AG10803 (cell line): ENCODE data around the gene DLG4.
"Not testable (repeated sequence)": the region's sequence is repeated elsewhere in the genome, so short reads cannot be mapped to it uniquely, and the experiment has no call there.

Experiments
- DNase-seq: peaks from one replicate; pipeline ENCODE4 v3.0.0; 2010; ENCODE audit warnings: low read depth
- H3K4me3 ChIP-seq: 2 replicates; pipeline ENCODE4 v1.5.1; 2011; ENCODE audit warnings: mild to moderate bottlenecking, low read length, control low read depth
- TF ChIP-seq, protein P1 (sequence below): conservative IDR thresholded peaks from 2 replicates; pipeline ENCODE4 v1.5.1; 2011; ENCODE audit warnings: mild to moderate bottlenecking, low read length, control low read depth, inconsistent platforms

Gene DLG4

DNA sequence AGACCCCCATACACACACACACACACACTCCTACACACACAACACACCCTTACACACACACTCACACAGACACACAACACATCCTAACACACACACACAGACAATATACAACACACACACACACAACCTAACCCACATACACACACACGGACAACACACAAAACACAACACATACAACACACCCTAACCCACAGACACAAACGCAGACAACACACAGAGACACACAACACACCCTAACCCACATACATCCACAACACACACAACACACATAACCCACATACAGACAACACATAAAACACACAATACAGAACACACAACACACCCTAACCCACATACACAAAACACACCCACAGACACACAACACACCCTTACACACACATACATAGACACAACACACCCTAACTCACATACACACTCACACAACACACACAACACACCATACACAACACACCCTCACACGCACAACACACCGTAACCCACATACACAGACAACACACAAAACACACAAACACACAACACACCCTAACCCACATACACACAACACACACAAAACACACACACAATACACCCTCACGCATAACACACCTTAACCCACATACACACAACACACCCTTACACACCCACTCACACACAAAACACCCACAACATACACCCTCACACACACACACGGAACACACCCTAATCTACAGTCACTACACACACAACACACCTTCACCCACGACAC, 44.9 kb downstream of the DLG4 start:
- TF ChIP-seq, protein P1, sequence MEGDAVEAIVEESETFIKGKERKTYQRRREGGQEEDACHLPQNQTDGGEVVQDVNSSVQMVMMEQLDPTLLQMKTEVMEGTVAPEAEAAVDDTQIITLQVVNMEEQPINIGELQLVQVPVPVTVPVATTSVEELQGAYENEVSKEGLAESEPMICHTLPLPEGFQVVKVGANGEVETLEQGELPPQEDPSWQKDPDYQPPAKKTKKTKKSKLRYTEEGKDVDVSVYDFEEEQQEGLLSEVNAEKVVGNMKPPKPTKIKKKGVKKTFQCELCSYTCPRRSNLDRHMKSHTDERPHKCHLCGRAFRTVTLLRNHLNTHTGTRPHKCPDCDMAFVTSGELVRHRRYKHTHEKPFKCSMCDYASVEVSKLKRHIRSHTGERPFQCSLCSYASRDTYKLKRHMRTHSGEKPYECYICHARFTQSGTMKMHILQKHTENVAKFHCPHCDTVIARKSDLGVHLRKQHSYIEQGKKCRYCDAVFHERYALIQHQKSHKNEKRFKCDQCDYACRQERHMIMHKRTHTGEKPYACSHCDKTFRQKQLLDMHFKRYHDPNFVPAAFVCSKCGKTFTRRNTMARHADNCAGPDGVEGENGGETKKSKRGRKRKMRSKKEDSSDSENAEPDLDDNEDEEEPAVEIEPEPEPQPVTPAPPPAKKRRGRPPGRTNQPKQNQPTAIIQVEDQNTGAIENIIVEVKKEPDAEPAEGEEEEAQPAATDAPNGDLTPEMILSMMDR, result no peak
- DNase-seq, result no peak
- no peak overlapping the region for H3K4me3 ChIP-seq

DNA sequence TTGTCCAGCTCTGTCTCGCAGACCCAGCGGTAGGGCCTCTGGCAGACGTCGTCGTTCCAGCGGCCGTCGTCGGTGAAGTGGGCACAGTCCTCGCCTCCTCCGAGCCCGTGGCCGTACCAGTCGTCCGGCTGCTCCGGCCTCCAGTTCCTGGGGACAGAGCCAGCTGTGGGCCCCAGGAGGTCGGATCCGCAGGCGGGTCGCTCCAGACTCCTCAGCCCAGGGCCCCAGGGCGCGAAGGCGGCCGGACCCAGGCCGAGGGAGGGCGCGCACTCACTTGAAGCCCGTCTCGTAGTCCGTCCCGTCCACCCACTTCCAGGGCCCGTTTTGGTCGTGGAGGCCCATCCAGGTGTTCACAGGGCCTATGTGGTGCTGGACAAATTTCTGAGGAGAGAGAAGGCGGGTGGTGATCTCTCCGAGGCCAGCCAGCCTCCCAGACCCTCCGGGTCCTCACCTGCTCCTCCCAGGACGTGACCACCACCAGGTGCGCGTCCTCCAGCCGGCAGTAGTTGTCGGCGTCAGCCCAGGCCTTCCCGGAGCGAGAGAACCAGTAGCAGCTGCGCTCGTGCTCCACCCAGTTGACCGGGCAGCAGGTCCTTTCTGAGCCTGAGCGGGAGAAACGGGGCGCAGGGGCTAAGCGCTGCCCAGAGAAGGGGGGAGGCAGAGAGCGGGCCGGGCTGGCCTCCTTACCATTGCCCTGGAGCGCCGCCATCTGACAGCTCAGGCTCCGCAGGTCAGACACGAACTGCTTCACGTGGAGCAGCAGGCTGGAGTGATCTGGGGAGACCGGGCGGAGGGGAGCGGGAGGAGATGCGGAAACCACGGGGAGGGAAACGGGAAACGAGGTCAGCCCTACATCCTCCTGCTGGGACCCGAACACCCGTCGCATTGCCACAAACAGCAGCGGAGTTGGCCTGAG, 45.7 kb downstream of the DLG4 start:
- TF ChIP-seq, protein P1, result no peak
- DNase-seq, result no peak
- H3K4me3 ChIP-seq, result no peak overlapping the region

DNA sequence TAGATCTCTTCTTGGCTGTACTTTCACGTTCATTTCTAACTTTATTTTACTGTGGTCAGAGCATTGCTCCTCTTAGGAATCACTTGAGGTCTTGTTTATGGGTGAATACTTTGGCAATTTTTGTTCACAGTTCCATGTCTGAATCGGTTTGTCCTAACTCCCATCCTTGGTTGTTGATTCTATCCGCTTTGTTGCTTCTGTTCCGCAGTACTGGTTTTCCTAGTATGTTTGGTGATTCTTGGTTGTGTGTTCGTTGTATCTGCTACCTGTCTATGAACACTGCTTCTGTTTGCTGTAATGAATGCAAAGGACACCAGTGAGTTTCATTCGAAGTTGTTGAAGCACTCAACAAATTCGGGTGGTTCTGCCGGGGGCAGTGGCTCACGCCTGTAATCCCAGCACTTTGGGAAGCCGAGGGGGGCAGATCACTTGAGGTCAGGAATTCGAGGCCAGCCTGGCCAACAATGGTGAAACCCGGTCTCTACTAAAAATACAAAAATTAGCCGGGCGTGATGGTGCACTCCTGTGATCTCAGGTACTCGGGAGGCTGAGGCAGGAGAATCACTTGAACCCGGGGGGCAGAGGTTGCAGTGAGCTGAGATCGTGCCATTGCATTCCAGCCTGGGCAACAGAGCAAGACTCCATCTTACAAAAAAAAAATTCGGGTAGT, 47.0 kb downstream of the DLG4 start:
- H3K4me3 ChIP-seq, DNase-seq: not testable (repeated sequence)

DNA sequence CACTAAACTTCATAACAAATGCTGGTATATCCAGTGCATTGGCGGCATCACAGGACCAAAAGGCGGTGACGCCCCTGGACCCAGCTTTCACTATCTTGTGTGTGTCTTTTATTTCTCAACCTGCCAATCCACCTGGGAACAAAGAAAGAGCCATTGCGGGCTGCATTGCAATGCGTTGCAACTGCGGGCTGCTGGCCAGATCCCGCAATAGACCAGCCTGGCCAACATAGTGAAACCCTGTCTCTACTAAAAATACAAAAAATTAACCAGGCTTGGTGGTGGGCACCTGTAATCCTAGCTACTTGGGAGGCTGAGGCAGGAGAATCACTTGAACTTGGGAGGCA, 50.1 kb downstream of the DLG4 start:
- DNase-seq, H3K4me3 ChIP-seq: not testable (repeated sequence)

DNA sequence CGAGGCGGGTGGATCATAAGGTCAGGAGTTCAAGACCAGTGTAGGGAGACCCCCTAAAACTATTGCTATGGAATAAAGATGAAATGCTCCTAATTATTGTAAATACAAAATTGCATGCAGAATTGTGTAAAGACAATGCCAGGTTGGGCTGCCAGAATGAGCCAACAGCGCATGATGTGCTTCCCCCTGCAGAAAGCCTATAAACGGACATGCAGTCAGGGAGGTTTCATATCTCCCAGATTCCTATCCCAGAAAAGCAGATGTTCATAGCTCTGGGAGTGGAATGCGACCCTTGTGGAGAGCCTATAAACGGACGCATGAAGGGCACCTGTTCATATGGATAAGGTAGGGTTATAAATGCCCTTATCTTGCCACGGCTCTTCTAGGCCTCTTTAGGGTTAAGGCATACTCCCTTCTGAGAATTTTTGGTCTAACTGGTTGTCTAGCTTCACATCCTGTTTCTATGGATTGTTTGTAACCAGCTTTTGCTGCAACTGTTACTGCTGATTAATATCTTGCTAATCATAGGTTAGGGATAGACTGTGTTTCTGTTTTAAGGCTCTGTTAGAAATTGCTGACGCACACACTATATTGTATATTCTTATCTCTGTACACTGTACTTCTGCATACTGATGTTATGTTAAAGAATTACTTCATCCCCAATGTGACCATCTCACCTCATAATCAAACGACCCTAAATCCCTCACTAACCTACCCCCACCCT, 50.6 kb downstream of the DLG4 start:
- DNase-seq, H3K4me3 ChIP-seq: not testable (repeated sequence)

DNA sequence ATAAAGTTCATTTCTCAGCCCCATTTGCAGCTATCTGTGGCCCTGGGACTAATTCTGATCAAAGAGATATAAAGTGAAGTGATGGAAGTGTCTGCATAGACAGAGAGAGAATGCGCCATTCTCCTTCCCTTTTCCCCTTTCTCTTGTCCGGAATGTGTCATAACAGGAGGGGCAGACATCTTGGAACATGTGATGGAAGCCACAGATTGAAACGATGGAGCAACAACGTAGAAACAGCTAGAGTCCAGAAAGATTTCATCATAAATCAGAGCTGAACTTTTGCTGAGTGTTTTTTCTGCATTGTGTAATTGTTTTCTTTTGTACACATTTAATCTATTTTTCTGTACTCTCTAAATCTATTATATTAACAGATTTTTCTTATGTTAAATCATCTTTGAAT, 51.8 kb downstream of the DLG4 start:
- peak; percentile 73 for DNase-seq
- H3K4me3 ChIP-seq, result no peak overlapping the region
- TF ChIP-seq, protein P1, result no peak

DNA sequence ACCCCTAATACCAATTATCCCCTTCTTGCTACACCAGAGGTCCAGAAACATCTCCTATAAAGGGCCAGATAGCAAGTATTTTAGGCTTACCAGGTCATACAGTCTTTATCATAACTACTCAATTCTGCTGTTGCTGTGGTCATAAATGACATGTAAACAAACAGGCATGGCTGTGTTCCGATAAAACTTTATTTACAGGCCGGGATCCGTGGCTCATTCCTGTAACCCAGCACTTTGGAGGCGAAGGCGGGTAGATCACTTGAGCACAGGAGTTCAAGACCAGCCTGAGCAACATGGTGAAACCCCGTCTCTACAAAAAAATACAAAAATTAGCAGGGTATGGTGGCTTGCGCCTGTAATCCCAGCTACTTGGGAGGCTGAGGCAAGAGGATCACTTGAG, 52.8 kb downstream of the DLG4 start:
- DNase-seq, result no peak
- TF ChIP-seq, protein P1, result no peak
- no peak overlapping the region for H3K4me3 ChIP-seq

DNA sequence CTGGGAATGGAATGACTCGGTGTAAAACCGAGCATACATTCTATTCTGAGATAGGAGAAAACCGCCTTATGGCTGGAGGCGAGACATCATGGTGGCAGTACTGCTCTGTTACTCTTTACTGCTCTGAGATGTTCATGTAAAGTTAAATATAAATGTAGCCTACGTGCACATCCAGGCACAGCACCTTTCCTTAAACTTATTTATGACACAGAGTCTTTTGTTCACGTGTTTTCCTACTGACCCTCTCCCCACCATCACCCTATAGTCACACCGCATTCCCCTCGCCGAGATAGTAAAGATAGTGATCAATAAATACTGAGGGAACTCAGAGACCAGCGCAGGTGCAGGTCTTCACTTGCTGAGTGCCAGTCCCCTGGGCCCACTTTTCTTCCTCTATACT, 60.1 kb downstream of the DLG4 start:
- H3K4me3 ChIP-seq, DNase-seq: not testable (repeated sequence)

DNA sequence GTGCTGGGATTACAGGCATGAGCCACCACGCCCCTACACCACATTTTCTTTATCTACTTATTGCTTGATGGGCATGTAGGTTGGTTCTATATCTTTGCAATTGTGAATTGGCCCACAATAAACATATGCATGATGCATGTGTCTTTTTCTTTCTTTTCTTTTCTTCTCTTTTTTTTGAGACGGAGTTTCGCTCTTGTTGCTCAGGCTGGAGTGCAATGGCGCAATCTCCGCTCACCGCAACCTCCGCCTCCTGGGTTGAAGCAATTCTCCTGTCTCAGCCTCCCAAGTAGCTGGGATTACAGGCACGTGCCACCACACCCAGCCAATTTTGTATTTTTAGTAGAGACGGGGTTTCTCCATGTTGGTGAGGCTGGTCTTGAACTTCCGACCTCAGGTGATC, 61.2 kb downstream of the DLG4 start:
- not testable (repeated sequence) for DNase-seq, H3K4me3 ChIP-seq
